Measurements from ENCODE around the gene NLRP5.
"Not testable (repeated sequence)": the region's sequence is repeated elsewhere in the genome, so short reads cannot be mapped to it uniquely, and the experiment has no call there.

DNA sequence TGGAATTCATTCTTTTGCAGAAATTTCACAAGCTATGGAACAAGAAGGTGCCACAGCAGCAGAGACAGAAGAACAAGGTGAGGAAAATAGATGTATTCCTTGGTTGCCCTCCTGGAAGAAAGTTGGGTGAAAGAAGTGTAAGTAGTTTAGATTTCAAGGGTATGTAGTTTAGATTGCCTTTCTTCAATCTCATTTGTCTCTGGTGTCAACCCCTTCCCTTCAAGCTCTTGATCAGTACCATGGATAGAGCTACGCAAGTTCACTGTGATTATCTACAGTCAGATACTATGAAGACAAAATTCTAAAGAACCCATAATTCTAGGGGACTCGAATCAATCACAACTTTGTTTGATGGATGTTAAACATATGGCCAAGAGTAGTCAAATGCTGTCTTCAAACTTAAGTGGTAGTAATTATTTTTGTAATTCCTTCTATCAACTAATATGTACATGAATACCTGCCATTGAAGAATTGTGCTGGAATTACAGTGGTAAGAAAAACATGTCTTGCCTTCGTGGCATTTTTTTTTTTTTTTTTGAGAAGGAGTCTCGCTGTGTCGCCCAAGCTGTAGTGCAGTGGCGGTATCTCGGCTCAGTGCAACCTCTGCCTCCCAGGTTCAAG, 33.9 kb downstream of the NLRP5 start:
- TF ChIP-seq, protein P1, sequence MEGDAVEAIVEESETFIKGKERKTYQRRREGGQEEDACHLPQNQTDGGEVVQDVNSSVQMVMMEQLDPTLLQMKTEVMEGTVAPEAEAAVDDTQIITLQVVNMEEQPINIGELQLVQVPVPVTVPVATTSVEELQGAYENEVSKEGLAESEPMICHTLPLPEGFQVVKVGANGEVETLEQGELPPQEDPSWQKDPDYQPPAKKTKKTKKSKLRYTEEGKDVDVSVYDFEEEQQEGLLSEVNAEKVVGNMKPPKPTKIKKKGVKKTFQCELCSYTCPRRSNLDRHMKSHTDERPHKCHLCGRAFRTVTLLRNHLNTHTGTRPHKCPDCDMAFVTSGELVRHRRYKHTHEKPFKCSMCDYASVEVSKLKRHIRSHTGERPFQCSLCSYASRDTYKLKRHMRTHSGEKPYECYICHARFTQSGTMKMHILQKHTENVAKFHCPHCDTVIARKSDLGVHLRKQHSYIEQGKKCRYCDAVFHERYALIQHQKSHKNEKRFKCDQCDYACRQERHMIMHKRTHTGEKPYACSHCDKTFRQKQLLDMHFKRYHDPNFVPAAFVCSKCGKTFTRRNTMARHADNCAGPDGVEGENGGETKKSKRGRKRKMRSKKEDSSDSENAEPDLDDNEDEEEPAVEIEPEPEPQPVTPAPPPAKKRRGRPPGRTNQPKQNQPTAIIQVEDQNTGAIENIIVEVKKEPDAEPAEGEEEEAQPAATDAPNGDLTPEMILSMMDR (IDR thresholded peaks at IDR 0.05; ENCODE audit: borderline replicate concordance, extremely low read depth, low read length, poor library complexity, severe bottlenecking): not testable (repeated sequence)
- TF ChIP-seq EZH2 (IDR thresholded peaks at IDR 0.05; ENCODE audit: borderline replicate concordance, low read depth, low read length, severe bottlenecking): not testable (repeated sequence)

Measured in DND-41 (cell line).